Natural killer cell (primary cell): ENCODE measurements around the gene PEX7. TPM values are rescaled to one million over a fixed set of nuclear protein-coding genes. Genes with fewer than 3 reads are reported as not detected.

ENCODE experiments used
- ATAC-seq, 3 donors: fragments of 150-1000 bp in 2 of 3; fragments of 200-7000 bp in 1 of 3; cut with Tn5 transposase; 1 replicate in 1 of 3; 2 replicates in 2 of 3; pipeline ENCODE4 v1.10.0; 2021; ENCODE audit warnings: mild to moderate bottlenecking in 2 of 3, moderate library complexity in 2 of 3
- DNase-seq, 2 donors: peaks; one replicate each; pipeline versions ENCODE4 v3.0.0 to v3.0.0-alpha.2; 2013 to 2021; ENCODE audit warnings: mixed read lengths in 1 of 2
- H3K27ac ChIP-seq: one replicate; pipeline ENCODE4 v1.5.1; 2013; ENCODE audit warnings: mild to moderate bottlenecking, low read length
- H3K27me3 ChIP-seq: one replicate; pipeline ENCODE4 v1.6.1; 2013; ENCODE audit warnings: low read length; ENCODE audit not compliant: control insufficient read depth, insufficient read depth
- H3K36me3 ChIP-seq: one replicate; pipeline ENCODE4 v1.6.1; 2013; ENCODE audit warnings: low read length; ENCODE audit not compliant: control insufficient read depth, insufficient read depth
- H3K4me1 ChIP-seq: one replicate; pipeline ENCODE4 v1.6.1; 2013; ENCODE audit warnings: low read length; ENCODE audit not compliant: control insufficient read depth, insufficient read depth
- H3K4me3 ChIP-seq: one replicate; pipeline ENCODE4 v1.5.1; 2013; ENCODE audit warnings: low read length
- H3K9me3 ChIP-seq: one replicate; pipeline ENCODE4 v1.6.1; 2013; ENCODE audit warnings: low read length; ENCODE audit not compliant: control insufficient read depth, insufficient read depth
- H3K27ac Mint-ChIP-seq, 2 donors: one replicate each; pipeline ENCODE4 v1.8.0; 2022; ENCODE audit warnings: mild to moderate bottlenecking in 2 of 2, mixed read lengths in 2 of 2, moderate library complexity in 1 of 2
- H3K27me3 Mint-ChIP-seq, 2 donors: one replicate each; pipeline ENCODE4 v1.8.0; 2022; ENCODE audit warnings: low read depth in 2 of 2, mixed read lengths in 2 of 2
- H3K36me3 Mint-ChIP-seq: one replicate; pipeline ENCODE4 v1.8.0; 2022; ENCODE audit warnings: mixed read lengths
- H3K4me1 Mint-ChIP-seq, 2 donors: one replicate each; pipeline ENCODE4 v1.8.0; 2022; ENCODE audit warnings: mixed read lengths in 2 of 2
- H3K4me3 Mint-ChIP-seq: one replicate; pipeline ENCODE4 v1.8.0; 2022; ENCODE audit warnings: mild to moderate bottlenecking, moderate library complexity, mixed read lengths
- H3K9me3 Mint-ChIP-seq, 2 donors: one replicate each; pipeline ENCODE4 v1.8.0; 2022; ENCODE audit warnings: mixed read lengths in 2 of 2
- CTCF ChIP-seq: fragments of 200-600 bp; IDR thresholded peaks from one replicate; pipeline ENCODE4 v1.8.0; 2022; ENCODE audit warnings: antibody characterized with exemption
- WGBS: methylation state at CpG from one replicate; pipeline ENCODE4 v1.1.7; 2013; ENCODE audit warnings: missing lambda C conversion rate; ENCODE audit not compliant: insufficient coverage; 5-methylcytosine and 5-hydroxymethylcytosine counted together
- intact Hi-C: fragments of 100-400 bp; cut with micrococcal nuclease; formaldehyde crosslinking; loops from one replicate; pipeline ENCODE4 v1.14.2; 2022
- total RNA-seq, 4 donors: library from RNA; stranded (reverse); fragments of 120-200 nt in 1 of 4; gene quantifications; one replicate each; pipeline versions ENCODE4 v1.2.3 to v1.2.4, GENCODE V29; 2013 to 2022

Gene PEX7
- total RNA-seq, 3 donors from 2014 or later (not counting 1 experiment from before 2014, with no cell fraction given), result 2.4 to 3.6 (median 2.5) TPM

GRCh38 chr6:136932599-136932998, 110.2 kb downstream of the PEX7 start:
- Histone ChIP-seq H3K9me3 (no peaks in the 10 kb centered on the region), H3K27ac (no peak overlapping the region), H3K36me3 (no peaks in the 10 kb centered on the region), H3K4me1 (no peaks in the 10 kb centered on the region), H3K4me3 (no peak overlapping the region), H3K27me3 (peaks cover 5% of the 10 kb centered on the region)
- peaks cover 48 to 60% of the 10 kb centered on the region in 2 donors for H3K27me3 Mint-ChIP-seq
- no peaks in the 10 kb centered on the region for H3K36me3 Mint-ChIP-seq
- H3K4me1 Mint-ChIP-seq, result no peaks in the 10 kb centered on the region
- ATAC-seq, result no peak
- no peak overlapping the region for H3K27ac Mint-ChIP-seq
- intact Hi-C loops, result no loop called here
- DNase-seq, result no peak
- H3K9me3 Mint-ChIP-seq, result no peaks in the 10 kb centered on the region
- no peak for TF ChIP-seq CTCF
- 96% methylated on average over 2 of the region's 2 CpGs for WGBS
- no peak overlapping the region for H3K4me3 Mint-ChIP-seq

GRCh38 chr6:136945072-136945471, 122.7 kb downstream of the PEX7 start:
- H3K36me3 ChIP-seq, result no peaks in the 10 kb centered on the region
- no peaks in the 10 kb centered on the region for H3K4me1 ChIP-seq
- no peak for ATAC-seq
- H3K9me3 Mint-ChIP-seq, result peaks cover 2 to 3% of the 10 kb centered on the region in 2 donors
- H3K9me3 ChIP-seq, result no peaks in the 10 kb centered on the region
- peaks cover 13 to 28% of the 10 kb centered on the region in 2 donors for H3K27me3 Mint-ChIP-seq
- intact Hi-C loops, result no loop called here
- no peak overlapping the region for H3K4me3 Mint-ChIP-seq
- H3K27me3 ChIP-seq, result peaks cover 2% of the 10 kb centered on the region
- H3K4me1 Mint-ChIP-seq, result no peaks in the 10 kb centered on the region
- no peak overlapping the region for H3K4me3 ChIP-seq
- 63% methylated on average over 1 of the region's 1 CpG for WGBS
- H3K27ac ChIP-seq, result no peak overlapping the region
- no peak for DNase-seq
- no peak overlapping the region for H3K27ac Mint-ChIP-seq
- no peaks in the 10 kb centered on the region for H3K36me3 Mint-ChIP-seq
- no peak for TF ChIP-seq CTCF

GRCh38 chr6:136945711-136946121, 123.3 kb downstream of the PEX7 start:
- no peak for DNase-seq

More at GRCh38 chr6:136945711-136946121, 123.3 kb downstream of the PEX7 start:
- no peak for ATAC-seq
- Histone ChIP-seq H3K4me3 (no peak overlapping the region), H3K9me3 (no peaks in the 10 kb centered on the region), H3K27me3 (peaks cover 2% of the 10 kb centered on the region), H3K4me1 (no peaks in the 10 kb centered on the region), H3K27ac (no peak overlapping the region), H3K36me3 (no peaks in the 10 kb centered on the region)
- intact Hi-C loops, result no loop called here
- WGBS, result 86% methylated on average over 4 of the region's 4 CpGs
- H3K4me1 Mint-ChIP-seq, result no peaks in the 10 kb centered on the region
- no peak overlapping the region for H3K27ac Mint-ChIP-seq
- TF ChIP-seq CTCF, result no peak
- peaks cover 2 to 3% of the 10 kb centered on the region in 2 donors for H3K9me3 Mint-ChIP-seq
- no peak overlapping the region for H3K4me3 Mint-ChIP-seq
- no peaks in the 10 kb centered on the region for H3K36me3 Mint-ChIP-seq
- H3K27me3 Mint-ChIP-seq, result peaks cover 13 to 28% of the 10 kb centered on the region in 2 donors
